Renal cortical epithelial cell (primary cell): ENCODE data around the gene MAN1A2. TPM values are rescaled to one million over a fixed set of nuclear protein-coding genes. Genes with fewer than 3 reads are reported as not detected.

Source experiments
- DNase-seq: peaks from one replicate; pipeline ENCODE4 v3.0.0-alpha.2; 2011; ENCODE audit warnings: low read depth
- total RNA-seq: library from RNA; depleted of rRNA; stranded (reverse); fragments of >200 nt; gene quantifications from 2 replicates; pipeline ENCODE4 v1.2.3, GENCODE V29; 2014

MAN1A2 gene
- total RNA-seq, 1 donor from 2014 or later, result 44.1 TPM

DNA sequence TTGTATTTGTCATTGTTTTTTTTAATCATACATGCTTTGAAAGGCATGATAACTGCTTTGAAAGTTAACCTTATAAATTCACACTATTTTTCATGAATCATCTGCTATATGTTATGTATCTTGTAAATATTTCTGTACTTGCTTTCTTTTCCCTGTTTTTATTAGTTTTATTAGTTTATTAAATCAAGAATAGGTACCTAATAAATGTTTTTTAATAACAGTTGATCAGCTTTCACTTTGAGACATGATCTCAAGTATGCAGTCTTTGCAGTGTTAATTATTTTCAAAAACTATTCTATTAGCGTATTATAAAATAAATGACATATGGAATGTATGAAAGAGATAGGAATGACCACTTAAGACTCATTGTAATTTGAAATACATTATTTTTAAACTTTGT, 127.8 kb downstream of the MAN1A2 start:
- DNase-seq, result no peak

DNA sequence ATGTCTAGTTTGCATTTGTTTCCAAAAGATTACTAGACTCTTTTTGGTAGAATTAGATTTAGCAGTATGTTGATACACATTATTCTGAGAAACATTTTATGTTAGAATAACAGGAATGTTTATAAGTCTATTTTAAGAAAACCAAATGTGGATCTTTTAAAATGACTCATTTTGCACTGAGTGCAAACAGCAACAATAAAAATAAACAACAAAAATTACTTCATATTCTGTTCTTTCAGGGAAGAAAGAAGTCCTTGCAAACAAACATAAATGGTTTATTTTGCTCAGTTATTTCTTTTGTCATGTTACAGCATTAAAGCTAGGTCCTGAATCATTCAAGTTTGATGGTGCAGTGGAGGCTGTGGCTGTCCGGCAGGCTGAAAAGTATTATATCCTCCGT, 131.8 kb downstream of the MAN1A2 start:
- DNase-seq, result no peak

DNA sequence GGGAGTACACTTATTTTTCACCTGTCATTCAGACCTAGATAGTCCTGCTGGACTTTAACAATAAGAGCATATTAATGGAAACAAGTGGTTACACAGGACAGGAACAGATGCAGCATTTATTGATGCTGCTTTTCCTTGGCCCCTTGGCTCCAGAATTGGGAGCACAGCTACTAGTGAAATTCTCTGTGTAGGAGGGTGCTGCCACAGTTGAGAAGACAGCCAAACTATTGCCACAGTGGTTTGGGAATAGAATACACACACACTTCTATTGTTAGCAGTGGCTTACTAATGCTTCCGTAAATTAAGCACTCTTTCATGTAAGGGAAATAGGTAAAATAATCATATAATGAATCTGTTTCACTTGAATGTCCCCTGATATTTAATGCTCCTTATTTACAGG, 133.3 kb downstream of the MAN1A2 start:
- no peak for DNase-seq

DNA sequence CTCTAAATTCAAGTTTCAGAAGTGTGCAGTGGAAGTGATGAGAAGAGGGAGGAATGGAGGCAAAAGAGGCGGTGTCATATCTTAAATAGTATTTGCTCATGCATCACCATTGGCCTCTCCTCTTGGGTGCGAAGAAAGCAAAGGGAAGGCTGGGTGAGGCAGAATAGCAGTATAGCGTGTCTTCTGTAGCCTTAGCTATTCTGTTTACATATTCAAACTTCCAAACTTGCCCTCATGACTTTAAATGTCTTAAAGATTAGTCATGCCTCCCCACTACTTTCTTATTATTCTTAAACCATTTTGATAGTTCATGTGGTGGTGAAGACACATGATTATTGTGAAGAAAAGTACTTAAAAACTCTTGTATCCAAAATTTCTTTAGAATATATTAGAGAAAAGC, 134.0 kb downstream of the MAN1A2 start:
- peak; percentile 31 for DNase-seq

DNA sequence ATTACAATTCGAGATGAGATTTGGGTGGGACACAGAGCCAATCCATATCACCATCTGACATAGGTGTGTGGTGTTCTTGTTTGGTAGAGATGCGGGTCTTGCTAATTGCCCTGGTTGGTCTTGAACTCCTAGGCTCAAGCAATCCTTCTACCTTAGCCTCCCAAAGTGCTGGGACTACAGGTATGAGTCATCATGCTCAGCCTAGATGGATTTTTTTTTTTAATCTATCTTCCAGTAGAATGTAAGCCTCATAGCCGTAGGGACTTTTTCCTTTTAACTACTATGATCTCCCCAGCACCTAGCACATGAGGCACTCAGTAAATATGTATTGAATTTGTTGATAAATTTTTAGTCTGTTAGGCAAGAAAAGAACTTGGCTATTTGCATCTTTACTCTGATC, 144.0 kb downstream of the MAN1A2 start:
- DNase-seq, result no peak

DNA sequence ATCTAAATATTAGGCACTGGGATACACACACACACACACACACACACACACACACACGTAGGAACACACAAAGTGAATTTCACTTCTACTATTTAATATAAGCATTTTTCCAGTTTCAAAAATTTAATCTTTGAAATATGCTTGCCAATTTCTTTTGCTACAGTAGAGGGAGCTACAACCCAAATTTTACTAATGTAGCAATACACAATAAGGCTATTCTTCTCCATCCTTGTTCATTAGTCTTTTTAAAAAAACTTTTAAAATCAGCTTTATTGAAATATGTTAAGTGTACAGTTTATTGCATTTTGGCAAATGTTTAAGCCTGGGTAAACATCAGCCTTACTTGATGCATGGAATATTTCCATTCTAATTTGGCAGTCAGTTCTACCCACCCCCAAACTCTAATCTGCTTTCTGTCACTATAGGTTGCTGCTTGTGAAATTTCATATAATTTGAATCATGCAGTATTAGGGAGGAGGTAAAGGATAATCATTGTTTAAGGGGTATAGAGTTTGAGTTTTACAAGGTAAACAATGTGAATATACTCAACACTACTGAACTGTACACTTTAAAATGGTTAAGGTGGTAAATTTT, 145.6 kb downstream of the MAN1A2 start:
- peak; percentile 26 for DNase-seq

DNA sequence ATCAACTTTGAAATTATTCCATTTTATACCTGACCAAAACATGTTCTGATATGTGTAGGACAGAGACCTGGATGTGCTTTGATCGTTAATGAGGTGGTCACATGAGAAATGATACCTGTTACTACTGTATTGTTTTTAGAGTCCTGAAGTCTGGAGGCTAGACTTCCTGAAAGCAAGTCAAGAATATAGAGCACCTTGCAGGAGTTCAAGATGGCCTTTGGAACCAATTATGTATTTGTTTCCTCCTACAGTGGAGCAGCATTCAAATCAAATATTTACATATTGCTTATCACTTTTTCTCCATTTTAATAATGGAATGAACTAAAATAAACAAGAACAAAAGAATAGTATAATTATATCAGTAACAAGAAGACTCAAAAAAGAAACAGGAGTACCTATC, 155.9 kb downstream of the MAN1A2 start:
- no peak for DNase-seq

DNA sequence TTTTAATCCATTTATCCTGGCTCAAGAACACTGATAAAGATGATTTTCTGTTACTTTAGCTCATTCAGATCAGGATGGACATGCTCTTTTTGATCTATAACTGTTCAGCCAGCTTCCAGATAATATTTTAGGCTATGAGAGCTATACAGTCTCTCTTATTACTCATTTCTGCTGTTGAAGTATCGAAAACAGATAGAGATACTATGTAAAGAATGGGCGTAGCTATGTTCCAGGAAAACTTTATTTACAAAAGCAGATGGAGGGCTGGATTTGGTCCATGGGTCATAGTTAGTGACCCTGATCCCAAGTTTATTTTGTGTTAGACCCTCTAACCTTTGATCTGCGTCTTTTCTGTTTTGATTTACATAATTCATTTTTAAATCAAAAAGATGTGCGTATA, 159.8 kb downstream of the MAN1A2 start:
- DNase-seq, result no peak

DNA sequence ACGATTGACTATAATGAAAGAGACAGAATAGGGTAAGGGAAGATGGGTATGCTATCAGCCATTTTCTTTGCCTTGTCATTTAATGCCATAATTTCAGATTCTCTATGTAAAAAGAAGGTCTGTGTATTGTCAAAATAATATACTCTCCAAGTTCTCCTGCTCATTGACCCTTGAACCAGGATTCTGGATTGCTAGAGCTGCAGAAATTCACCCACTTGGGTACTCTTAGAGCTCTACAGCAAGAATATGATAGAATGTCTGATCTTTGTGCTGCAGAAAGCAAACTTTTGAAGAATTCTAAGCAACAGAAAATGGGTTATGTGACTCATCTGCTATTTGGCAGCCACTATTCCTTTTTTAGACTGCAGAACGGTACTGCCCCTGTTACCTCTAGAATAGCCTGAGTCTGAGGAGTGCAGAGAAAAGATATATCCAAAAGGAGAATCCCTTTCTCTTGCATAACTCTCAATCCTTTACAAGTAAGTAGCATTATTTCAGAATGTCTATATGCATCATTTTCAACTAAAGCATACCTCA, 160.4 kb downstream of the MAN1A2 start:
- DNase-seq, result no peak

DNA sequence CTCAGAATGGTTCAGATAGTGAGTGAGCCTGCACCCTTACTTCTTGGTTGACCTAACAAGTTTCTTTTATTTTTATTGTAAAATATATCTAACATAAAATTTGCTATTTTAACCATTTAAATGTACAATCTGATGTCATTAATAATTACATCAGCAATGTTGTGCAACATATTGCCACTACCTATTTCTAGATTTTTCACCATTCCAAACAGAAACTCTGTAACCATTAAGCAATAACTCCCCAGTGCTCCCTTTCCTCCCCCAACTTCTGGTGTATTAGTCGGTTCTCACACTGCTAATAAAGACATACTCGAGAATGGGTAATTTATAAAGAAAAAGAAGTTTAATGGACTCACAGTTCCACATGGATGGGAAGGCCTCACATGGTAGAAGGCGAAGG, 162.4 kb downstream of the MAN1A2 start:
- no peak for DNase-seq

DNA sequence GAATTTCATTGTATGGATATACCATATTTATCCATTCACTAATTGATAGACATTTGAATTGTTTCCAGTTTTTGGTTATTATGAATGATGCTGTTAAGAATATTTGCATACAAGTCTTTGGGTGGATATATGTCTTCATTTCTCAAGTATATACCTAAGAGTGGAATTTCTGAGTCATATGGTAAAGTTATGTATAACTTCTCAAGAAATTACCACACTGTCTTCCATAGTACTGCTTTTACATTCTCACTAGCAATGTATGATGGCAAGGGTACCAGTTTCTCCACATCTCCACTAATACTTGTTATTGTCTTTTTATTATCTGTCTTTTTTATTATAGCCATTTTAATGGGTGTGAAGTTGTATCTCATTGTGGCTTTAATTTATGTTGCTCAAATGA, 164.0 kb downstream of the MAN1A2 start:
- DNase-seq, result no peak

DNA sequence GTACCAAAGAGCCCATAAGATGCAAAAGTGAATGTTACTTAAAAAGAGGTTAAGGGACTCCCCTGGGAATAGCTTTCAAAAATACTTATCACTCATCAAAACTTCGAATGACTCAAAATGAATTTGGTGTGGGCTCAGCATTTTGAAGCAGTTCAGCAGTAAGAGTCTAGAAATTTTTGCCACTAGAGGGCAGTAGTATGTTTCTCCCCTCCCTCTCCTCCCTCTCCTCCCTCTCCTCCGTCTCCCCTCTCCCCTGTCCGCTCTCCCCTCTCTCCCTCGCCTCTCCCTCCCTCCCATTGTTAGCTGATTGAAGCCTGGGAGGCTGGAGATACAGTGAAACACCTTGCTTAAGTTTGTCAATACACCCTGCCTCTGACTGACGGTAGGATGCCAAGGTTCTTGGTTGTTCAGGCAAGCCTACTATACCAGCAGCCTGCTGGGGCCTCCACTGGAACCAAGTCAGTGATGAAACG, 167.8 kb downstream of the MAN1A2 start:
- peak; percentile 46 for DNase-seq

DNA sequence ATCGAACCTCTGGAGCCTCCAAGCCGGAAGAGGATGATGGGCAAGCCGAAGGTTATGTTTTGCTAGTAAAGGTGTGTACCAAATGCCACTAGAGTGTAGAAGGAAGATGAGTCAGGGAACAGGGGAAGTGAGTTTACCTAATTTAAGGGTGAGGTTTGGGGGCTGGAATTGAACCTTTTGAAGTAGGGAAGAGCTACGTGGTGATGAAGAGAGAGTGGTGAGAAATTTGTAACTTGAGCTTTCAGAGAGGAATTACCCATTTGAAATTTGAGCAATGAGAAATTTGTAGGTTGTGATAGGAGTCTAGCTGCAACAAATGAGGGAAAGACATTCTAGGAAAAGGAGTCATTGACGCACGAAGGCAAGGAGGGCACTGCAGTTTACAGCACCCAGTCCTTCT, 168.6 kb downstream of the MAN1A2 start:
- no peak for DNase-seq

DNA sequence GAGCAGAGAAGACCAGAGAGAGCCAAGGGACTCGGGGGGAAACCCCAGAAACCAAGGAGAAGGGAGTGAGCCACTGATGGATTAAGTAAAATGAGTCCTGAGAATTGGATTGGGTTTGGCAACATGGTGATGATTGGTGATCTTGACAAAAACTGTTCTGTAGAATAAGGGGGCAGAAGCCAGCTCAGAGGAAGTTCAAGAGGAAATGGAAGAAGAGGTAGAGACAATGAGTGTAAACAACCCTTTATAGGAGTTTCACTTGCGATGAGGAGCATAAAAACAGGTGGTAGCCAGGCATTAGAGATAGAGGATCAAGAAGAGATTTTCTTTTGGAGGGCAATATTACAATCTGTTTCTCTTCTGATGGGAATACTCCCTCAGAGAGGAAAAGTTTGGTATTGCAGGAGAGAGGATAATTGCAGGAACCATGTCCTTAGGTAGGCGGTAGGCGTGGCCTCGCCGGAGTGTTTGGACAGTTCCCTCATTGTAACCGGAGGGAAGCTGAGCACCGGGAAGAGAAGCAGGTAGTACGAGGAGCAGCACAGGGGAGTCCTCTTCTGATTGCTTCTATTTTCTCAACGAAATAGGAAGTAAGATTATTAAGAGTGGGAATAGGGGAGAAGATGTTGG, 170.2 kb downstream of the MAN1A2 start:
- DNase-seq, result peak; percentile 11

DNA sequence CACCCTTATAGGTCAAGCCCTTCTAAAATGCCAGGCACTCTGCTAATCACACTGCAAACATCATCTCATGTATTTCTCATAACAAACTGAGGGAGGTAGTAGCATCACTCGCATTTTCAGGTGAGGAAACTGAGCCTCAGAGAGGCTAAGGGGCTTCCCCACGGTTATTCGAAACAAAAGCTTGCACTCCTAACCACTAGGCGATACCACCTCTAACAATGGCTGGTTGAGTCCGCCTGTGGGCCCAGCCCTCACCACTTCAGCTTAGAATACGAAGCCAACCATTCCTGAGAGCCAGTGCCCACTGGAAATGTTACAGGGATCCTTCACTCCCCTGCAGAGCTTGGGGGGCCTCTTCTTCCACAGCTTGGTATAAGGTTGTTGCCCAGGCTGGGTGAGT, 173.3 kb downstream of the MAN1A2 start:
- DNase-seq, result no peak

DNA sequence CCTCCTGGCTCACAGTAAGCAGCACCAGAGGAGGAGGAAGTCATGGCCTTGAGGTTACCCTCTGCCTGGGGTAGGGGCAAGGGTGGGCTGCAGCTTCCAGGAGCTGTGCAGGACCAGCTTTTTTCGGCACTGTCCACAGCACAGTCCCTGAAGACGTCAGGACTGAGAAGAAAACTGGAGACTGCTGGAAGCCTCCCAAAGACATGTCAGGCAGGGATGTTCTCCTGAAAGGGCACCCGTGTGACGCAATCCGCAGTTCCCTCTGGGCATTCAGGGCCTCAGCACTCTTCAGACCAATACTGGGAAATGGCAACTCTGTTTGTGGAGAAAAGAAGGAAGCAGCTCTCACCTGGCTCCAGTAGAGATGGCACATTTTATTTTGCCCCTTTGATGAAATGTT, 173.8 kb downstream of the MAN1A2 start:
- DNase-seq, result no peak

DNA sequence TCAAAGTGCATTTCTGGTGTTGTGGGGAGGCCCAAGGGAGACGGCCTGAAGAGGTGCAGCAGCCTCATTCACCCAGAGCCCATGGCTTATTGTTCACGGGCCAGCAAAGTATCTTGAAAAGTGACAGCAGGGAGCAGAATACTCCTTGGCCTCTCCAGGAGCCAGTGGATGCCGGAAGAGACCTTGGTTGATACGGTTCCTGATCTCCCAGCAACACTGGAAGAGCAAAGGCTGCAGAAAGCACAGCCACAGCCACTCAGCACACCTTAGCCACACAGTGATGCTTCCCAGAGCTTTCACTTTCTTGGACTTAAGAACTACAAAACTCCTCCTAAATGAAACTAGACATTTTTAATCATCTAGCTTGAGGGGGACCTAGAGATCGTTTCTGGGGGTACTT, 174.3 kb downstream of the MAN1A2 start:
- DNase-seq, result no peak

DNA sequence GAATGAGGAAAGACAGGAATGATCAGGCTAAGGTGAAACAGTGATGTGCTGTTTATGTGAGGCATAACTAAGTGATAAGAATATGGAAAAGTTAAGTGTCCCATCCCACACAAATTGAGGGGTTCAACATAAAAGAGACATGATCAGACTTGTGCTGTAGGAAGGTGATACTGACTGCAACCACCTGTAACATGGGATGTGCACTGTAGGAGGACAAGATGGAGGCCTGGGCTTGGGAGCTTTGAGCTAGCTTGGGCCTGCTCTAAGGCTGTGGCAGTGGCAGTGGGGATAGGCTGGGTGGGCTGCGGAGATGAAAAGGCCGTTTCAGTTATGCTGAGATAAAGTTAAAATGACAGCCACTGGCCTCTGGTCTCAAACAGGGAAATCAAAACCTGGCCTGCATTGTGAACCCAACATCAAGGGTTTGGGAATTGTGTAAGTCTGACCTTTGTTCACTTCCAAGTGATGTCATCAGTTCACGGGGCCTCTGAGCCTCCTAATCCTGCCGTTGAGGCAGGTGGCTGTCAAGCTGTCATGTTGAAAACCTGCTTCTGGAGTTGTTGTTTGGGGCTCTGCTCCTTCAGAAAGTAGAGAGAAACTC, 177.4 kb downstream of the MAN1A2 start:
- no peak for DNase-seq

DNA sequence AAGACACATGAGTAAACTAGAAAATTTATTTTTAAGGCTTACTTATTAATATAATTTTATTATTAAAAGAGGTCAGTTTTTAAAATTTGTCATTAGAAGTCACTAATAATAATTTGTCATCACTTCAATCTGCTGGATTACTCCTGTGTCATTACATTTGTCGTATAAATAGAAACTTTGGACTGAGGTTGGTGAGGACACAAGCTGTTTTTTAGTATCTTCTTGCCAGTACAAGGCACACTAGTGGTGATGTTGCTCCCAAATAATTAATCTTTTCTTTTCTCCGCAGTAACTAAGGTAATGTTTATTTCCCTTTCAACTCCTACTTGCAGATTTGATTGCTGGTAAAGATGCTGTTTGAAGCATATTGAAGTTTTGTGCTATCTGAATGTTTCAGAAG, 179.2 kb downstream of the MAN1A2 start:
- no peak for DNase-seq

DNA sequence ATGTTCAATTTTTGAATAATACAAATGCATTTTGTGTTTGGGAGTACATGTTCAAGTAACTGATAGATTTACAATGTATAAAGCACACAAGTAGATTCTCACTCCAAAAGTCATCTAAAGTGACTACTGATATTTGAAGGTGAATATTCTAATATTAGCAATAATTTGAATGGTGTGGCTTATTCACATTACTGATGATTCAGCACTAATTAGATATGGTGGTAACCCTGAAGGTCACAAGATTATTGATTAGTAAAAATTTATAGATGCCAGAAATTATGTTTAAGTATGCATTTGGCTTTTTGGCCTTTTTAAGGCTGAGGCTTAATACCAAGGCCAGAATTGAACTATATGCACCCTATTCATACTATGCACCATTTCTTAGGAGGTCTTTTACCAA, 186.2 kb downstream of the MAN1A2 start:
- no peak for DNase-seq

DNA sequence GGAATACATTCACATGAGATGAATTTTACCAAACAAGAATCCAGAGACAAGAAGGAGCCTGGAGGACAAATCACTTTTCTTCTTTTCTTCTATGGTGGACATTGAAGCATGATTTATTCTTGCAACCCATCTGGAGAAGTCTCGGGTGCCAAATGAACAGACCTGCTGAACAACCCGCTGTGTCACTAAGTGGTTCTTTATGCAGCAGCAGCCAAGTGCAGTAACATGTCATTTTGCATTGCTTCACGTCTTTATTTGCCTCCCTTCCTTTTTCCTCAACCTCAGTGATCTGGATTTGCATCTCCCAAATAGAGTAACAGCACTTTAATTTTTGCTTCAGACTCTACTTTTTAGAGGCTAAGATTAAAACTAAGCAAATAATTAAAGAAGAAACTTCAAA, 188.6 kb downstream of the MAN1A2 start:
- DNase-seq, result no peak

DNA sequence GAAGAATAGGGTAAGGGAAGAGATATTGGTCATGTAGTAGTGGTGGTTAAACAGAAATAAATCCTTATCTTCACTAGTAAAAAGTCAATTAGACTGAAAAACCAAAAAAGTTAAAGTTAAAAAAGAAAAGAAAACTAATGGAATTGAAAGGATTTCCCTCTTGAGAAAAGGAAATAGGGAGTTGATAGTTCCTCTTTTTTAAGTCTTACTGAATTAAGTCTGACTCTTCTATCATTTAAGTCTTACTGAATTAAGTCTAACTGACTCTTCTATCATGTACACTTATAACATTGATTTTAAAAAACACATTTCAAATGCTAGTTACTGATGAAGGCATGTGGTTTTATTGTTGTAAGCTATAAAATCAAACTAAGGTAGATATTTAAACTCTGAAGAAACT, 189.1 kb downstream of the MAN1A2 start:
- no peak for DNase-seq

DNA sequence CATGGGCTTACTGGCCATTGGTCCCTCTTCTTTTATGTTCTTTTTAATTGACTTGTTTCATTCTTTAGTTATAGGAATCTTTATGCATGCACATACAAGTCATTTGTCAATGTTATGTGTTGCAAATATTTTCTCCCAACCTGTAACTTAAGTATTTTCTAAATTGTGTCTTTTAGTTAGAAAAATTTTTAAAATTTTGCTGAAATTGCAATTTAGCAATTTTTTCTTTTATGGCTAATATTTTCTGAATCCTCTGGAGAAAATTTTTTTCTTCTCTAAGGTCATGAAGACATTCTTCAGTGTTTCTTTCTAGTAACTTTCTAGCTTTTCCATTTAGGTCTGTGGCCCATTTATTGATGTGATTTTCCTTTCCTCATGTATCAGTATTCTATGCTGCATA, 189.7 kb downstream of the MAN1A2 start:
- no peak for DNase-seq
